IMR-90 (cell line): ENCODE measurements around the gene GCH1.

ENCODE experiments used
- MAZ ChIP-seq: IDR thresholded peaks from 2 replicates; pipeline ENCODE4 v1.6.1; 2012; ENCODE audit warnings: low read depth, mild to moderate bottlenecking, low read length, improper control_type of control experiment, moderate library complexity, borderline replicate concordance
- POLR2A ChIP-seq: IDR thresholded peaks from 2 replicates; pipeline ENCODE4 v1.6.1; 2012; ENCODE audit warnings: mild to moderate bottlenecking, low read depth, low read length
- TF ChIP-seq, protein P1 (sequence below): conservative IDR thresholded peaks from 2 replicates; pipeline ENCODE4 v1.5.1; 2012; ENCODE audit warnings: mild to moderate bottlenecking, low read depth, low read length, improper control_type of control experiment

DNA sequence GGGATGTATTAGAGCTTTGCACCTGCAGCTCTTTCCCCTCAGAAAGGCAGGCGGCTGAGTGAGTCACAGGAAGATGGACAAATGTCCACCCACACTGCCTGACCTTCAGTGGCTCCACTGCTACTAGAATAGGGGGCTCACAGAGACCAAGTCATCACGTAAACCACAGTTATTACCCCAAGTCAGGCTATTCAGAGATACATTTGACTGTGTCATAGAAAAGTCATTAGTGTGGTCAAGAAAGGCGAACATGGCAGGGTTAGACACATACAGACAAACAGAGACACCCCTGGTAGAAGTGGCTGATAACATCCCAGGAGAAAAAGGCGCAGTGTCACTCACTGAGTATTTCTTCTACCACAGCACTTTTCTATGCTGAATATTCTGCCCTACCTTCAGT lies 36.0 kb downstream of the GCH1 start:
- TF ChIP-seq, protein P1, sequence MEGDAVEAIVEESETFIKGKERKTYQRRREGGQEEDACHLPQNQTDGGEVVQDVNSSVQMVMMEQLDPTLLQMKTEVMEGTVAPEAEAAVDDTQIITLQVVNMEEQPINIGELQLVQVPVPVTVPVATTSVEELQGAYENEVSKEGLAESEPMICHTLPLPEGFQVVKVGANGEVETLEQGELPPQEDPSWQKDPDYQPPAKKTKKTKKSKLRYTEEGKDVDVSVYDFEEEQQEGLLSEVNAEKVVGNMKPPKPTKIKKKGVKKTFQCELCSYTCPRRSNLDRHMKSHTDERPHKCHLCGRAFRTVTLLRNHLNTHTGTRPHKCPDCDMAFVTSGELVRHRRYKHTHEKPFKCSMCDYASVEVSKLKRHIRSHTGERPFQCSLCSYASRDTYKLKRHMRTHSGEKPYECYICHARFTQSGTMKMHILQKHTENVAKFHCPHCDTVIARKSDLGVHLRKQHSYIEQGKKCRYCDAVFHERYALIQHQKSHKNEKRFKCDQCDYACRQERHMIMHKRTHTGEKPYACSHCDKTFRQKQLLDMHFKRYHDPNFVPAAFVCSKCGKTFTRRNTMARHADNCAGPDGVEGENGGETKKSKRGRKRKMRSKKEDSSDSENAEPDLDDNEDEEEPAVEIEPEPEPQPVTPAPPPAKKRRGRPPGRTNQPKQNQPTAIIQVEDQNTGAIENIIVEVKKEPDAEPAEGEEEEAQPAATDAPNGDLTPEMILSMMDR = no peak
- no peak for TF ChIP-seq POLR2A
- TF ChIP-seq MAZ = no peak
